Transverse colon (tissue), 4 donors: ENCODE measurements around the gene NTN5. TPM values are rescaled to one million over a fixed set of nuclear protein-coding genes. Genes with fewer than 3 reads are reported as not detected.
"Not testable (repeated sequence)": the region's sequence is repeated elsewhere in the genome, so short reads cannot be mapped to it uniquely, and the experiment has no call there.

Source experiments
- DNase-seq: peaks from one replicate; pipeline ENCODE4 v3.0.0-alpha.2; 2019
- H3K27ac ChIP-seq, 4 donors: fragments of 200-600 bp; sonication (generic); 2 replicates each; pipeline ENCODE4 v1.5.1; 2016 to 2018; ENCODE audit warnings: inconsistent platforms in 4 of 4
- H3K27me3 ChIP-seq: fragments of 200-600 bp; sonication (generic); 2 replicates; pipeline ENCODE4 v1.5.1; 2017; ENCODE audit warnings: inconsistent platforms
- H3K36me3 ChIP-seq, 4 donors: fragments of 200-600 bp; sonication (generic); 2 replicates each; pipeline ENCODE4 v1.5.1; 2017 to 2019; ENCODE audit warnings: inconsistent platforms in 4 of 4
- H3K4me1 ChIP-seq, 4 donors: fragments of 200-600 bp; sonication (generic); 2 replicates each; pipeline ENCODE4 v1.5.1; 2017 to 2020; ENCODE audit warnings: inconsistent platforms in 4 of 4
- H3K4me3 ChIP-seq, 4 donors: fragments of 200-600 bp; sonication (generic); 1 replicate in 1 of 4; 2 replicates in 3 of 4; pipeline versions ENCODE4 v1.5.1 to v1.6.1; 2017 to 2019; ENCODE audit warnings: inconsistent platforms in 4 of 4
- H3K9me3 ChIP-seq, 2 donors: fragments of 200-600 bp; sonication (generic); 2 replicates each; pipeline ENCODE4 v1.5.1; 2017 to 2019; ENCODE audit warnings: inconsistent platforms in 2 of 2
- CTCF ChIP-seq, 5 experiments: fragments of 200-600 bp in 3 of 5; fragments of 450-650 bp in 2 of 5; sonication (generic) in 3 of 5; IDR thresholded peaks; 1 replicate in 2 of 5; 2 replicates in 3 of 5; pipeline ENCODE4 v1.5.1; 2016 to 2017; ENCODE audit warnings: antibody characterized with exemption in 5 of 5, inconsistent platforms in 3 of 5, mild to moderate bottlenecking in 2 of 5, moderate library complexity in 1 of 5
- EP300 ChIP-seq: sonication (generic); formaldehyde crosslinking; IDR thresholded peaks from one replicate; pipeline ENCODE4 v1.6.1; 2017; ENCODE audit warnings: antibody characterized with exemption, low read depth
- POLR2A ChIP-seq: fragments of 450-650 bp; IDR thresholded peaks from one replicate; pipeline ENCODE4 v1.6.1; 2016; ENCODE audit warnings: antibody characterized with exemption, mild to moderate bottlenecking, moderate library complexity
- POLR2AphosphoS5 ChIP-seq, 3 donors: sonication (generic); formaldehyde crosslinking; IDR thresholded peaks; one replicate each; pipeline ENCODE4 v1.6.1; 2016; ENCODE audit warnings: antibody characterized with exemption in 3 of 3
- WGBS, 2 donors: methylation state at CpG; one replicate each; pipeline ENCODE4 v1.1.5; 2018; ENCODE audit warnings: low coverage in 1 of 2; 5-methylcytosine and 5-hydroxymethylcytosine counted together
- in situ Hi-C, 4 donors: fragments of 200-750 bp; cut with MboI; loops; one replicate each; pipeline versions ENCODE4 v1.15.0 to v1.15.1; 2017; ENCODE audit warnings: low sequenced_read_pairs in 3 of 4, low pct_ligation_motif_present in 1 of 4, low pct_unique_long_range_greater_than_20kb in 1 of 4
- intact Hi-C: fragments of 100-400 bp; cut with DNase I; formaldehyde crosslinking; loops from one replicate; pipeline ENCODE4 v1.15.1; 2023; ENCODE audit warnings: low total_unique reads
- total RNA-seq, 4 donors: library from RNA; depleted of rRNA; stranded (reverse); fragments of >200 nt; gene quantifications; one replicate each; pipeline ENCODE4 v1.1.0, GENCODE V29; 2016

The NTN5 gene
- total RNA-seq, 4 donors from 2014 or later: 0.41 to 1.1 TPM; not detected in 2

- Histone ChIP-seq H3K4me1 (peaks cover 0 to 2% (median under 1%) of the 10 kb centered on the region in 4 donors), H3K9me3 (no peaks in the 10 kb centered on the region), H3K27me3 (no peaks in the 10 kb centered on the region), H3K36me3 (no peaks in the 10 kb centered on the region), H3K27ac (peak overlapping the region in 1 of 4 donors; percentile 43), H3K4me3 (no peak overlapping the region)
- WGBS, 2 donors: 55 to 100% methylated on average over 3 to 7 of the region's 7 CpGs
- in situ Hi-C loops: no loop called here
- no peak for DNase-seq
- intact Hi-C loops: no loop called here
- TF ChIP-seq POLR2AphosphoS5 (IDR thresholded peaks at IDR 0.05) (no peak), EP300 (no peak), POLR2A (no peak), CTCF (IDR thresholded peaks at IDR 0.05) (no peak)
Observed at GRCh38 chr19:48689449-48689848, 16.6 kb upstream of the NTN5 start.

- 81% methylated on average over 3 of the region's 3 CpGs; no CpG with 5 or more reads in 1 of the 2 donors for WGBS, 2 donors
- H3K9me3 ChIP-seq: no peaks in the 10 kb centered on the region
- no peak overlapping the region for H3K27ac ChIP-seq
- H3K27me3 ChIP-seq: no peaks in the 10 kb centered on the region
- no peaks in the 10 kb centered on the region for H3K36me3 ChIP-seq
- no peak for TF ChIP-seq EP300
- TF ChIP-seq CTCF (IDR thresholded peaks at IDR 0.05): no peak
- no peak for TF ChIP-seq POLR2AphosphoS5 (IDR thresholded peaks at IDR 0.05)
- TF ChIP-seq POLR2A: no peak
- no peak for DNase-seq
- H3K4me3 ChIP-seq: no peak overlapping the region
- H3K4me1 ChIP-seq: peaks cover 0 to 5% (median 2%) of the 10 kb centered on the region in 4 donors
- in situ Hi-C loops: no loop called here
- intact Hi-C loops: no loop called here
Observed at GRCh38 chr19:48687776-48688175, 15.0 kb upstream of the NTN5 start.

GRCh38 chr19:48686637-48687036 lies 13.8 kb upstream of the NTN5 start:
- H3K9me3 ChIP-seq, in situ Hi-C loops, H3K36me3 ChIP-seq, H3K27ac ChIP-seq, H3K4me1 ChIP-seq, intact Hi-C loops, DNase-seq, H3K4me3 ChIP-seq, H3K27me3 ChIP-seq: not testable (repeated sequence)
- 89 to 95% methylated on average over 4 to 7 of the region's 7 CpGs for WGBS, 2 donors

- TF ChIP-seq POLR2A (no peak), EP300 (no peak), POLR2AphosphoS5 (IDR thresholded peaks at IDR 0.05) (no peak), CTCF (IDR thresholded peaks at IDR 0.05) (no peak)
Observed at GRCh38 chr19:48686088-48686487, 13.3 kb upstream of the NTN5 start.

GRCh38 chr19:48685583-48685982 lies 12.8 kb upstream of the NTN5 start:
- intact Hi-C loops (no loop called here), in situ Hi-C loops (no loop called here)

More at GRCh38 chr19:48686088-48686487, 13.3 kb upstream of the NTN5 start:
- WGBS, 2 donors: 86 to 89% methylated on average over 3 of the region's 3 CpGs
- Histone ChIP-seq H3K27me3 (no peaks in the 10 kb centered on the region), H3K36me3 (no peaks in the 10 kb centered on the region), H3K9me3 (no peaks in the 10 kb centered on the region), H3K4me3 (no peak overlapping the region), H3K4me1 (peaks cover 0 to 5% (median 2%) of the 10 kb centered on the region in 4 donors), H3K27ac (no peak overlapping the region)
- DNase-seq: no peak
- in situ Hi-C loops (no loop called here), intact Hi-C loops (no loop called here)

More at GRCh38 chr19:48685583-48685982, 12.8 kb upstream of the NTN5 start:
- WGBS, 2 donors: 71 to 74% methylated on average over 5 to 9 of the region's 9 CpGs
- TF ChIP-seq POLR2A (no peak), POLR2AphosphoS5 (IDR thresholded peaks at IDR 0.05) (no peak)
- DNase-seq: no peak
- Histone ChIP-seq H3K4me1 (peaks cover 0 to 5% (median 2%) of the 10 kb centered on the region in 4 donors), H3K4me3 (no peak overlapping the region), H3K9me3 (no peaks in the 10 kb centered on the region), H3K36me3 (no peaks in the 10 kb centered on the region), H3K27ac (no peak overlapping the region), H3K27me3 (no peaks in the 10 kb centered on the region)
